ENCODE data around the gene TRIM56. TPM values are rescaled to one million over a fixed set of nuclear protein-coding genes. Genes with fewer than 3 reads are reported as not detected.

Gene TRIM56
- total and polyA plus RNA-seq, 9 of the 15 experiments (the other 6 are each of a cell fraction or from before 2014, with no cell fraction given), result 2.0 to 29.7 (median 11.6) TPM

GRCh38 chr7:101099969-101100781, 14.9 kb downstream of the TRIM56 start (continued):
- TF ChIP-seq, protein P1, sequence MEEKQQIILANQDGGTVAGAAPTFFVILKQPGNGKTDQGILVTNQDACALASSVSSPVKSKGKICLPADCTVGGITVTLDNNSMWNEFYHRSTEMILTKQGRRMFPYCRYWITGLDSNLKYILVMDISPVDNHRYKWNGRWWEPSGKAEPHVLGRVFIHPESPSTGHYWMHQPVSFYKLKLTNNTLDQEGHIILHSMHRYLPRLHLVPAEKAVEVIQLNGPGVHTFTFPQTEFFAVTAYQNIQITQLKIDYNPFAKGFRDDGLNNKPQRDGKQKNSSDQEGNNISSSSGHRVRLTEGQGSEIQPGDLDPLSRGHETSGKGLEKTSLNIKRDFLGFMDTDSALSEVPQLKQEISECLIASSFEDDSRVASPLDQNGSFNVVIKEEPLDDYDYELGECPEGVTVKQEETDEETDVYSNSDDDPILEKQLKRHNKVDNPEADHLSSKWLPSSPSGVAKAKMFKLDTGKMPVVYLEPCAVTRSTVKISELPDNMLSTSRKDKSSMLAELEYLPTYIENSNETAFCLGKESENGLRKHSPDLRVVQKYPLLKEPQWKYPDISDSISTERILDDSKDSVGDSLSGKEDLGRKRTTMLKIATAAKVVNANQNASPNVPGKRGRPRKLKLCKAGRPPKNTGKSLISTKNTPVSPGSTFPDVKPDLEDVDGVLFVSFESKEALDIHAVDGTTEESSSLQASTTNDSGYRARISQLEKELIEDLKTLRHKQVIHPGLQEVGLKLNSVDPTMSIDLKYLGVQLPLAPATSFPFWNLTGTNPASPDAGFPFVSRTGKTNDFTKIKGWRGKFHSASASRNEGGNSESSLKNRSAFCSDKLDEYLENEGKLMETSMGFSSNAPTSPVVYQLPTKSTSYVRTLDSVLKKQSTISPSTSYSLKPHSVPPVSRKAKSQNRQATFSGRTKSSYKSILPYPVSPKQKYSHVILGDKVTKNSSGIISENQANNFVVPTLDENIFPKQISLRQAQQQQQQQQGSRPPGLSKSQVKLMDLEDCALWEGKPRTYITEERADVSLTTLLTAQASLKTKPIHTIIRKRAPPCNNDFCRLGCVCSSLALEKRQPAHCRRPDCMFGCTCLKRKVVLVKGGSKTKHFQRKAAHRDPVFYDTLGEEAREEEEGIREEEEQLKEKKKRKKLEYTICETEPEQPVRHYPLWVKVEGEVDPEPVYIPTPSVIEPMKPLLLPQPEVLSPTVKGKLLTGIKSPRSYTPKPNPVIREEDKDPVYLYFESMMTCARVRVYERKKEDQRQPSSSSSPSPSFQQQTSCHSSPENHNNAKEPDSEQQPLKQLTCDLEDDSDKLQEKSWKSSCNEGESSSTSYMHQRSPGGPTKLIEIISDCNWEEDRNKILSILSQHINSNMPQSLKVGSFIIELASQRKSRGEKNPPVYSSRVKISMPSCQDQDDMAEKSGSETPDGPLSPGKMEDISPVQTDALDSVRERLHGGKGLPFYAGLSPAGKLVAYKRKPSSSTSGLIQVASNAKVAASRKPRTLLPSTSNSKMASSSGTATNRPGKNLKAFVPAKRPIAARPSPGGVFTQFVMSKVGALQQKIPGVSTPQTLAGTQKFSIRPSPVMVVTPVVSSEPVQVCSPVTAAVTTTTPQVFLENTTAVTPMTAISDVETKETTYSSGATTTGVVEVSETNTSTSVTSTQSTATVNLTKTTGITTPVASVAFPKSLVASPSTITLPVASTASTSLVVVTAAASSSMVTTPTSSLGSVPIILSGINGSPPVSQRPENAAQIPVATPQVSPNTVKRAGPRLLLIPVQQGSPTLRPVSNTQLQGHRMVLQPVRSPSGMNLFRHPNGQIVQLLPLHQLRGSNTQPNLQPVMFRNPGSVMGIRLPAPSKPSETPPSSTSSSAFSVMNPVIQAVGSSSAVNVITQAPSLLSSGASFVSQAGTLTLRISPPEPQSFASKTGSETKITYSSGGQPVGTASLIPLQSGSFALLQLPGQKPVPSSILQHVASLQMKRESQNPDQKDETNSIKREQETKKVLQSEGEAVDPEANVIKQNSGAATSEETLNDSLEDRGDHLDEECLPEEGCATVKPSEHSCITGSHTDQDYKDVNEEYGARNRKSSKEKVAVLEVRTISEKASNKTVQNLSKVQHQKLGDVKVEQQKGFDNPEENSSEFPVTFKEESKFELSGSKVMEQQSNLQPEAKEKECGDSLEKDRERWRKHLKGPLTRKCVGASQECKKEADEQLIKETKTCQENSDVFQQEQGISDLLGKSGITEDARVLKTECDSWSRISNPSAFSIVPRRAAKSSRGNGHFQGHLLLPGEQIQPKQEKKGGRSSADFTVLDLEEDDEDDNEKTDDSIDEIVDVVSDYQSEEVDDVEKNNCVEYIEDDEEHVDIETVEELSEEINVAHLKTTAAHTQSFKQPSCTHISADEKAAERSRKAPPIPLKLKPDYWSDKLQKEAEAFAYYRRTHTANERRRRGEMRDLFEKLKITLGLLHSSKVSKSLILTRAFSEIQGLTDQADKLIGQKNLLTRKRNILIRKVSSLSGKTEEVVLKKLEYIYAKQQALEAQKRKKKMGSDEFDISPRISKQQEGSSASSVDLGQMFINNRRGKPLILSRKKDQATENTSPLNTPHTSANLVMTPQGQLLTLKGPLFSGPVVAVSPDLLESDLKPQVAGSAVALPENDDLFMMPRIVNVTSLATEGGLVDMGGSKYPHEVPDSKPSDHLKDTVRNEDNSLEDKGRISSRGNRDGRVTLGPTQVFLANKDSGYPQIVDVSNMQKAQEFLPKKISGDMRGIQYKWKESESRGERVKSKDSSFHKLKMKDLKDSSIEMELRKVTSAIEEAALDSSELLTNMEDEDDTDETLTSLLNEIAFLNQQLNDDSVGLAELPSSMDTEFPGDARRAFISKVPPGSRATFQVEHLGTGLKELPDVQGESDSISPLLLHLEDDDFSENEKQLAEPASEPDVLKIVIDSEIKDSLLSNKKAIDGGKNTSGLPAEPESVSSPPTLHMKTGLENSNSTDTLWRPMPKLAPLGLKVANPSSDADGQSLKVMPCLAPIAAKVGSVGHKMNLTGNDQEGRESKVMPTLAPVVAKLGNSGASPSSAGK (IDR thresholded peaks at IDR 0.05), result peak; percentile 96
- TF ChIP-seq CTCFL (IDR thresholded peaks at IDR 0.05; ENCODE audit: borderline replicate concordance, insufficient read depth, low read depth, low read length, poor library complexity, severe bottlenecking) (no peak), RBBP5 (IDR thresholded peaks at IDR 0.05; ENCODE audit: borderline replicate concordance, insufficient read depth, low read length, poor library complexity, severe bottlenecking) (peak; percentile 80), SMARCE1 (IDR thresholded peaks at IDR 0.05) (peak; percentile 98), MEIS2 (IDR thresholded peaks at IDR 0.05; ENCODE audit: partially characterized antibody) (peak; percentile 83), ZNF511 (CRISPR knock-in tag; IDR thresholded peaks at IDR 0.05) (no peak), LEF1 (IDR thresholded peaks at IDR 0.05) (peak; percentile 90), RNF2 (IDR thresholded peaks at IDR 0.05) (peak; percentile 96), ZNF311 (CRISPR knock-in tag; IDR thresholded peaks at IDR 0.05) (no peak), FOXJ2 (tag; IDR thresholded peaks at IDR 0.05) (no peak)
- TF ChIP-seq, protein P2, sequence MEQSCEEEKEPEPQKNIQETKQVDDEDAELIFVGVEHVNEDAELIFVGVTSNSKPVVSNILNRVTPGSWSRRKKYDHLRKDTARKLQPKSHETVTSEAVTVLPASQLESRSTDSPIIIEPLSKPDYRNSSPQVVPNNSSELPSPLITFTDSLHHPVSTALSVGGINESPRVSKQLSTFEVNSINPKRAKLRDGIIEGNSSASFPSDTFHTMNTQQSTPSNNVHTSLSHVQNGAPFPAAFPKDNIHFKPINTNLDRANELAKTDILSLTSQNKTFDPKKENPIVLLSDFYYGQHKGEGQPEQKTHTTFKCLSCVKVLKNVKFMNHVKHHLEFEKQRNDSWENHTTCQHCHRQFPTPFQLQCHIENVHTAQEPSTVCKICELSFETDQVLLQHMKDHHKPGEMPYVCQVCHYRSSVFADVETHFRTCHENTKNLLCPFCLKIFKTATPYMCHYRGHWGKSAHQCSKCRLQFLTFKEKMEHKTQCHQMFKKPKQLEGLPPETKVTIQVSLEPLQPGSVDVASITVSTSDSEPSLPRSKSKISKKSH (CRISPR knock-in tag; IDR thresholded peaks at IDR 0.05), result no peak

All from K562 (cell line).